ENCODE data around the gene MESP1. TPM values are rescaled to one million over a fixed set of nuclear protein-coding genes. Genes with fewer than 3 reads are reported as not detected.

MESP1 gene
- total and polyA plus RNA-seq, 2 of the 13 experiments (the other 11 are each of a cell fraction or from before 2014, with no cell fraction given): not detected

DNA sequence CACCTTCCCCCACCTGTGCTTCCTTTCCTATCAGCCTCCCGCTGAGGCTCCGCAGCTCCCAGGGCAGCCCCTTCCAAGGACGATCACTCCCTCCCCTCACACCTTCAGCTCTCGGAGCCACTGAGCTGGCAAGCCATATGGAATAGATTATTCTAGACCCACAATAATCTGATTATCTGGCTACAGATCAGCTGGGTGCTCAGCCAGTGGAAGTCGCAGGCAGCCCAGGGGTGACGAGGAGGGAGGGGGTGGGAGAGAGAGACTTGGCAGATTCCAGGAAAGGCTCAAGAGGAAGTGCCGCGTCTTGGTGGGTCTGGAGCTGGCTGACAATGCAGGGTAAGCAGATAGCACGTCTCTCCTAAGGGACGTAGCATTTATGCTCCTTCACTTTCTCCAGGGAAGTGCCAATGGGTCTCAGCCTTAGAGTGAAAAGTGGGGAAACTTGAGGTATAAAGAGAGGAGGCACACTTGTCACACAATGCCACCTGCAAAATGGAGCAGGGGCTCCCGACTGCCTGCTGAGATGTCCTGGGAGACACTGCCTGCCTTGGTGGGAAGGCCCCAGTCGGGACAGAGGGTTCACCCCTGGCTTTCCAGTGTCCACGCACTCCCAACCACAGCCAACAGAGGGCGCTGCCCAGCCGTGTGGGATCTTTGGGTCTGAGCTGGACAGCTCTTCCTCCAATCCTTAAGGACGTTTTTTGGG lies 9.4 kb upstream of the MESP1 start (continued):
- TF ChIP-seq, protein P1, sequence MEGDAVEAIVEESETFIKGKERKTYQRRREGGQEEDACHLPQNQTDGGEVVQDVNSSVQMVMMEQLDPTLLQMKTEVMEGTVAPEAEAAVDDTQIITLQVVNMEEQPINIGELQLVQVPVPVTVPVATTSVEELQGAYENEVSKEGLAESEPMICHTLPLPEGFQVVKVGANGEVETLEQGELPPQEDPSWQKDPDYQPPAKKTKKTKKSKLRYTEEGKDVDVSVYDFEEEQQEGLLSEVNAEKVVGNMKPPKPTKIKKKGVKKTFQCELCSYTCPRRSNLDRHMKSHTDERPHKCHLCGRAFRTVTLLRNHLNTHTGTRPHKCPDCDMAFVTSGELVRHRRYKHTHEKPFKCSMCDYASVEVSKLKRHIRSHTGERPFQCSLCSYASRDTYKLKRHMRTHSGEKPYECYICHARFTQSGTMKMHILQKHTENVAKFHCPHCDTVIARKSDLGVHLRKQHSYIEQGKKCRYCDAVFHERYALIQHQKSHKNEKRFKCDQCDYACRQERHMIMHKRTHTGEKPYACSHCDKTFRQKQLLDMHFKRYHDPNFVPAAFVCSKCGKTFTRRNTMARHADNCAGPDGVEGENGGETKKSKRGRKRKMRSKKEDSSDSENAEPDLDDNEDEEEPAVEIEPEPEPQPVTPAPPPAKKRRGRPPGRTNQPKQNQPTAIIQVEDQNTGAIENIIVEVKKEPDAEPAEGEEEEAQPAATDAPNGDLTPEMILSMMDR (CRISPR knock-in tag; IDR thresholded peaks at IDR 0.05): peak; percentile 98
- no peak for TF ChIP-seq THAP11 (CRISPR knock-in tag; IDR thresholded peaks at IDR 0.05)
- TF ChIP-seq, protein P2, sequence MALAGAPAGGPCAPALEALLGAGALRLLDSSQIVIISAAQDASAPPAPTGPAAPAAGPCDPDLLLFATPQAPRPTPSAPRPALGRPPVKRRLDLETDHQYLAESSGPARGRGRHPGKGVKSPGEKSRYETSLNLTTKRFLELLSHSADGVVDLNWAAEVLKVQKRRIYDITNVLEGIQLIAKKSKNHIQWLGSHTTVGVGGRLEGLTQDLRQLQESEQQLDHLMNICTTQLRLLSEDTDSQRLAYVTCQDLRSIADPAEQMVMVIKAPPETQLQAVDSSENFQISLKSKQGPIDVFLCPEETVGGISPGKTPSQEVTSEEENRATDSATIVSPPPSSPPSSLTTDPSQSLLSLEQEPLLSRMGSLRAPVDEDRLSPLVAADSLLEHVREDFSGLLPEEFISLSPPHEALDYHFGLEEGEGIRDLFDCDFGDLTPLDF (CRISPR knock-in tag; IDR thresholded peaks at IDR 0.05): no peak
- TF ChIP-seq POLR2AphosphoS5 (IDR thresholded peaks at IDR 0.05; ENCODE audit: low read depth, low read length): no peak
- TF ChIP-seq, protein P3, sequence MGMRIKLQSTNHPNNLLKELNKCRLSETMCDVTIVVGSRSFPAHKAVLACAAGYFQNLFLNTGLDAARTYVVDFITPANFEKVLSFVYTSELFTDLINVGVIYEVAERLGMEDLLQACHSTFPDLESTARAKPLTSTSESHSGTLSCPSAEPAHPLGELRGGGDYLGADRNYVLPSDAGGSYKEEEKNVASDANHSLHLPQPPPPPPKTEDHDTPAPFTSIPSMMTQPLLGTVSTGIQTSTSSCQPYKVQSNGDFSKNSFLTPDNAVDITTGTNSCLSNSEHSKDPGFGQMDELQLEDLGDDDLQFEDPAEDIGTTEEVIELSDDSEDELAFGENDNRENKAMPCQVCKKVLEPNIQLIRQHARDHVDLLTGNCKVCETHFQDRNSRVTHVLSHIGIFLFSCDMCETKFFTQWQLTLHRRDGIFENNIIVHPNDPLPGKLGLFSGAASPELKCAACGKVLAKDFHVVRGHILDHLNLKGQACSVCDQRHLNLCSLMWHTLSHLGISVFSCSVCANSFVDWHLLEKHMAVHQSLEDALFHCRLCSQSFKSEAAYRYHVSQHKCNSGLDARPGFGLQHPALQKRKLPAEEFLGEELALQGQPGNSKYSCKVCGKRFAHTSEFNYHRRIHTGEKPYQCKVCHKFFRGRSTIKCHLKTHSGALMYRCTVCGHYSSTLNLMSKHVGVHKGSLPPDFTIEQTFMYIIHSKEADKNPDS (CRISPR knock-in tag; IDR thresholded peaks at IDR 0.05): no peak
- TF ChIP-seq, protein P4, sequence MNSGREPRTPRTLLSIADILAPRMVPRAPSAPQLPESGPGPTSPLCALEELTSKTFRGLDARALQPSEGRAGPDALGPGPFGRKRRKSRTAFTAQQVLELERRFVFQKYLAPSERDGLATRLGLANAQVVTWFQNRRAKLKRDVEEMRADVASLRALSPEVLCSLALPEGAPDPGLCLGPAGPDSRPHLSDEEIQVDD (CRISPR knock-in tag; IDR thresholded peaks at IDR 0.05; ENCODE audit: borderline replicate concordance): no peak
- TF ChIP-seq STAG1 (CRISPR knock-in tag; IDR thresholded peaks at IDR 0.05): peak; percentile 97
- no peak for TF ChIP-seq GLI4 (CRISPR knock-in tag; IDR thresholded peaks at IDR 0.05; ENCODE audit: borderline replicate concordance)
- no peak for TF ChIP-seq ZC3H13 (CRISPR knock-in tag; IDR thresholded peaks at IDR 0.05)
- TF ChIP-seq ZNF468 (CRISPR knock-in tag; IDR thresholded peaks at IDR 0.05): no peak
- TF ChIP-seq SIN3B (IDR thresholded peaks at IDR 0.05; ENCODE audit: low read length): no peak
- no peak for TF ChIP-seq RARG (CRISPR knock-in tag; IDR thresholded peaks at IDR 0.05; ENCODE audit: low read depth)
- TF ChIP-seq ELF1 (CRISPR knock-in tag; IDR thresholded peaks at IDR 0.05): peak; percentile 33; the same call in 1 of the 2 replicates
- no peak for TF ChIP-seq POLR2G (IDR thresholded peaks at IDR 0.05; ENCODE audit: low read depth, low read length)
- TF ChIP-seq FOXO1 (CRISPR knock-in tag; IDR thresholded peaks at IDR 0.05): no peak; the same call in 1 of the 2 replicates
- no peak for TF ChIP-seq PHF8 (CRISPR knock-in tag; IDR thresholded peaks at IDR 0.05)
- peak; percentile 29; the same call in 1 of the 2 replicates for TF ChIP-seq FOSL2 (CRISPR knock-in tag; IDR thresholded peaks at IDR 0.05)
- TF ChIP-seq, protein P5, sequence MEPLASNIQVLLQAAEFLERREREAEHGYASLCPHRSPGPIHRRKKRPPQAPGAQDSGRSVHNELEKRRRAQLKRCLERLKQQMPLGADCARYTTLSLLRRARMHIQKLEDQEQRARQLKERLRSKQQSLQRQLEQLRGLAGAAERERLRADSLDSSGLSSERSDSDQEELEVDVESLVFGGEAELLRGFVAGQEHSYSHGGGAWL (CRISPR knock-in tag; IDR thresholded peaks at IDR 0.05): no peak
- no peak for TF ChIP-seq ZNF841 (CRISPR knock-in tag; IDR thresholded peaks at IDR 0.05; ENCODE audit: borderline replicate concordance)
- TF ChIP-seq, protein P6, sequence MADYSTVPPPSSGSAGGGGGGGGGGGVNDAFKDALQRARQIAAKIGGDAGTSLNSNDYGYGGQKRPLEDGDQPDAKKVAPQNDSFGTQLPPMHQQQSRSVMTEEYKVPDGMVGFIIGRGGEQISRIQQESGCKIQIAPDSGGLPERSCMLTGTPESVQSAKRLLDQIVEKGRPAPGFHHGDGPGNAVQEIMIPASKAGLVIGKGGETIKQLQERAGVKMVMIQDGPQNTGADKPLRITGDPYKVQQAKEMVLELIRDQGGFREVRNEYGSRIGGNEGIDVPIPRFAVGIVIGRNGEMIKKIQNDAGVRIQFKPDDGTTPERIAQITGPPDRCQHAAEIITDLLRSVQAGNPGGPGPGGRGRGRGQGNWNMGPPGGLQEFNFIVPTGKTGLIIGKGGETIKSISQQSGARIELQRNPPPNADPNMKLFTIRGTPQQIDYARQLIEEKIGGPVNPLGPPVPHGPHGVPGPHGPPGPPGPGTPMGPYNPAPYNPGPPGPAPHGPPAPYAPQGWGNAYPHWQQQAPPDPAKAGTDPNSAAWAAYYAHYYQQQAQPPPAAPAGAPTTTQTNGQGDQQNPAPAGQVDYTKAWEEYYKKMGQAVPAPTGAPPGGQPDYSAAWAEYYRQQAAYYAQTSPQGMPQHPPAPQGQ (CRISPR knock-in tag; IDR thresholded peaks at IDR 0.05; ENCODE audit: borderline replicate concordance): no peak
- TF ChIP-seq ZNF570 (CRISPR knock-in tag; IDR thresholded peaks at IDR 0.05; ENCODE audit: borderline replicate concordance): no peak
- TF ChIP-seq NCOA1 (CRISPR knock-in tag; IDR thresholded peaks at IDR 0.05): no peak
- no peak for TF ChIP-seq RBM39 (IDR thresholded peaks at IDR 0.05; ENCODE audit: low read depth, low read length, poor library complexity, severe bottlenecking)

Measured in HepG2 (cell line).